HG03039 (cell line): ENCODE measurements around the gene FHOD1.

ENCODE experiments used
- ATAC-seq: cut with Tn5 transposase; IDR thresholded peaks from one replicate; pipeline ENCODE4 v1.9.1; 2021; ENCODE audit warnings: mild to moderate bottlenecking, moderate library complexity; ENCODE audit not compliant: unreplicated experiment

The FHOD1 gene

DNA sequence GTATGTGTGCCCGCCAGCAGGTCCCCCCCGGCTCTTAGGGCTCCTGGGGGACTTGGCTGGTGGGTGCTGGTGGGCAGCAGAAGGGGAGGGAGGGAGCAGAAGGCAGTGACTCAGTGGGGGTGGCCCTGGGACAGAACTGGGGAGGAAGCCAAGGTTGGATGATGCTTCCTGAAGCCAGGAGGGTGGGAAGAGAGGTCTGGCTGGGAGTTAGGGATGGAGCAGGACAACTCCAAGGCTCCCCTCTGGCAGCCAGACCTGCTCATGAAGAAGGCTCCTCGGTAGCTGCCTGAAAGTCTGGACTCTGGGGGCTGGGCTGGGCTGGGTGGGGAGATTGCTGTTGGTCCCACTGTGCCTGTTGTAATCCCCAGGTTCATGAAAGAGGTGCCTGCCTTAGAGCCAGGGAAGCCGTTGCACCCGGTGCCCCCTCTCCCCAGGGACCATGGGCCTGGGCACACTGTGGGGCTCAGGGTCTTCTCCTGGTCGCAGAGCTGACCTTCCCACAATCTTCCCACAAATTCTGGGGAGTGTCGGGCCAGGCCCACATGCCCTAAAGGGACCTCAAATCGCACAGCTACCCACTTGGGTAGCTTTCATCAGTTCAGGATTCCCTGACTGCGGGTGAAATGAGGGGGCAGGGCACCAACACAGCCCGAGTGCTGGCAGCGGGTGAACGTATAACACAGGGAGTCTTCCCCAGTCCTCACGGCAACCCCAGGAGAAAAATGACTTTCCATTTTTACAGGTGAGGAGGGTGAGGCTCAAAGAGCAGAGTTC is 30.9 kb upstream of the FHOD1 start:
- no peak for ATAC-seq

DNA sequence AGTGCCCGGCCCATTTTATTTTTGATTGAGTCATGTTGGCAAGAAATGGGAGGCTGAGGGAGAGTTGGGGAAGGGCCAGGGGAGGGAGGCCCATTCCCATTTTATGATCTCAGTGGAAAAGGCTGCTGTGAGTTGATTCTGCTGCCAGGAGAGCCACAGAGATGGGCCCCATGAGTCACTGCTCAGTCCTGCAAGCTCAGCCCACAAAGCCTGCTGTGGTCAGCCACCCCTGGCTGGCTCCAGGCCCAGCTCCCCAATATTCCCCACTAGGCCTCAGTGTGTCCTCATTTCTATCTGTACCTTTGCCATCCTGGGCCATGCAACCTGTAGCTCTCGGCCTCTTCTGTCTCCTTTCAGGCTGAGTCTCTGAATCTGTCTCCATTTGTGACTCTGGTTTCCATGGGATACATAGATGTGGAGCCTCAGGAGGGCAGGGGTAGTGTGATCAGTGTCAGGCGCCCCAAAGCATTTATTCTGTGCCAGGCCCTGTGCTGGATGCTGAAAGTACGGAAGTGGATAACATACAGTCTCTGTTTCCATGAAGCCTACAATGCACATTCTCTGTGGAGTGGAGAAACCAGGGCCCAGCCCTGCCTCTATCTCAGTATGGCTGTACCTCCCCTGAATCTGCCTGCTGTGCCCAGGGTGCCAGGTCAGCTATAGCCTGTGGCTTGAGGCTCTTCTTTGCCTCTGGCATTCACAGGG is 30.2 kb upstream of the FHOD1 start:
- no peak for ATAC-seq

DNA sequence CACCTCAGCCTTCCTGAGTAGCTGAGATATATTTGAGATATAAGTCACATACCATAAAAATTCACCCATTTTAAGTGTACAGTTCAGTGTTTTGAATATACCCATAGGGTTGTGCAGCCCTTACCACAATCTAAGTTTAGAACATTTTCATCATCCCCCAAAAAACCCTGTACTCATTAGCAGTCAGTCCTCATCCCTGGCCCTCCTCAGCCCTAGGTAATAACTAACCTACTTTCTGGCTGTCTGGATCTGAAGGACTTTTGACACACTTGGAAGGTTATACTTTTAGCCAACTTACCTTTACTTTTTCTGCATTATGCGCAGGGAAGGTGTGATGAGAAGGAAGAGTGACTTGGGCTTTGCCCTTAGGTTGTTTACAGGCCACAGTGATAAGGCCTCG is 28.0 kb upstream of the FHOD1 start:
- no peak for ATAC-seq

DNA sequence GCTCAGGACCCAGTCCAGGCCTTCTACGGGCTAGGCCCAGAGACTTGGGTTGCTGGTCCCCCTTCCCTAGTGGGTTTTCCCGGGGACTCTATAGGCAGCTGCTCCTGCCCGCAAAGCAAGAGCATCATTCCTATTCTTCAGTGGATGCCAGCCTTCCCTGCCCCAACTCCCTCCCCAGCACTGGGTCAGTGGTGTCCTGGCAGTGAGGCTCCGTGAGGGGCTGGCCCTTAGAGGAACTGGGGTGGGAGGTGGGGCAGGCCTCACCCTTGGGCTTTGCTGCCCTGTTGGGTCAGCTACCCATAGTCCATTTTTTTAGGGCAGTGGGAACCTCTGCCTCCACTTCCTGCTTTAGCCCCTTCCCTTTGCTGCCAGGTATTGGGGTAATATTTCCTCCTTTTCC is 24.2 kb upstream of the FHOD1 start:
- no peak for ATAC-seq

DNA sequence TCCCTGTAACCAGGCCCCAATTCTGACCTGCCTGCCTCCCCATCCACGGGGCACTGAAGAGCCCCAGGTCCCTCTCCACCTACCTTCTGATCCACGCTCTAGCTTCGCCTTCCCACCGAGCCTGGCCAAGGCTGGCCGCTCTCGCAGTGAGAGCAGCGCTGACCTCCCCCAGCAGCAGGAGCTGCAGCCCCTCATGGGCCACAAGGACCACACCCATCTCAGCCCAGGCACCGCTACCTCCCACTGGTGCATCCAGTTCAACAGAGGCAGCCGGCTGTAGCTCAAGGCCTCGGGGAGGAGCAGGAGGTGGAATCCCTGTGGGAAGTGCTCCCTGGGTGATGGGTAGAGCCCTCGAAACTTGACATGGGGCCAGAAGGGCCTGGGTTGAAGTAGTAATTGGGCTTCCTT is 23.7 kb upstream of the FHOD1 start:
- ATAC-seq: no peak

DNA sequence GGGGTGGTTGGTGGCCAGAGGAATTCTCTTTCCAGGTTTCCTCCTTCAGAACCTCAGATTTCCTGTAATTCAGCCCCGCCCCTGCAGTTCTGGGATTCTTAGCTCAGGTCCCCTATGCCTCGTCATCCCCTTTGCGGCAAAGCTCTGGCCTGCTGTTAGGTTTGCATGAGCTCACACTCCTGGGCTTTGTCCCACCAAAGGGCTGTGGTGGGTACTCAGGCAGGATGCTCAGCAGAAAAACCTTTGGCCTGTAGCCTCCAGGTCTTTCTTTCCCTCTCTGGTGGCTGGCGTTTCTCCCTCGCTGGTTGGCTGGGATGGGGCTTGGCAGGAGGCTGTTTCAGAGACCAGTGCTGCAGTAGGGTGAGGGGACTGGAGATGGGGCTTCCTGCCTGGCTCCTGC is 22.5 kb upstream of the FHOD1 start:
- ATAC-seq: no peak

DNA sequence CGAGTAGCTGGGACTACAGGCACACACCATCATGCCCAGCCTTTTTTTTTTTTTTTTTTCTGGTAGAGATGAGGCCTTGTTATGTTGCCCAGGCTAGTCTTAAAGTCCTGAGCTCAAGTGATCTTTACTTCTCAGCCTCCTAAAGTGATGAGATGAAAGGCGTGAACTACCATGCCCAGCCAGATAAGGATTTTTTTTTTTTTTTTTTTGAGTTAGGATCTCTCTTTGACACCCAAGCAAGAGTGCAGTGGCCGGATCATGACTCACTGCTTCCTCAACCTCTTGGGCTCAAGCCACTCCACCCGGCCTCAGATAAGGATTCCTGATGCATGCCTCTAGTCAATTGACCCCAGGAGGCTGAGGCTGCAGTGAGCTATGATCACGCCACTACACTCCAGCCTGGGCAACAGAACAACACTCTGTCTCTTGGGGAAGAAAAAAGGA is 20.9 kb upstream of the FHOD1 start:
- no peak for ATAC-seq

DNA sequence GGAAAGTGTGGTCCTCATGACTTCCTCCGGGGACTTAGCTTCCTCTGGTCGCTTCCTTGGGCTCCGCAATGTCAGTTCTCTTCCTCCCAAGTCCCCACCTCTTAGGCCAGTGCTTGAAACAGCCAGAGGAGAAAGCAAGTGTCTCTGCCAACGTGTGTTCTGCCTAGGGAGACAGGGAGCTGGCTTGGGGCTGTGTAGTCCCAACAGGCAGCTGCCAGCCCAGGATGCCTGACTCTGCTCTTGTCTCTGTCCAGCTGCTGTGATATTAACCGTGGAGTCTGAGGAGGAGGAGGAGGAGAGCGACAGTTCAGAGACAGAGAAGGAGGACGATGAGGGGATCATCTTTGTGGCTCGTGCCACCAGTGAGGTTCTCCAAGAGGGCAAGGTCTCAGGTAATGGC is 18.6 kb upstream of the FHOD1 start:
- no peak for ATAC-seq

DNA sequence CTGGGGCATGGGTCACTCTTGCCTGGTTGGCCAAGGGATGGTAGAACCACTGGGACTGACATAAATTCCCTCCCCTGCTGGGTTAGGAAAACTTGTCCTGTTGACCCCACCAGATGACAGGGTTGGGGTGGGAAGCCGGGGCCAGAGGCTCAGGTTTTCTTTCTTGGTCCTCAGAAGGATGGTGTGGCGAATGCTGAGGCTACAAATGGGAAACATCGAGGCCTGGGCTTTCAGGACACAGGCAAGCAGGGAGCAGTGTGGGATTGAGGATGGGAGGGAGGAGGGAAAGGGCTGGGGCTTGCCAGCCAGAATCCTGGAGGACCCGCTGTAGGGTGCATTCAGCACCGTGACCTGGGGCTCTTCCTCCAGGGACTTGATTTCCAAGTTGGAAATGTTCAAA is 17.6 kb upstream of the FHOD1 start:
- no peak for ATAC-seq

DNA sequence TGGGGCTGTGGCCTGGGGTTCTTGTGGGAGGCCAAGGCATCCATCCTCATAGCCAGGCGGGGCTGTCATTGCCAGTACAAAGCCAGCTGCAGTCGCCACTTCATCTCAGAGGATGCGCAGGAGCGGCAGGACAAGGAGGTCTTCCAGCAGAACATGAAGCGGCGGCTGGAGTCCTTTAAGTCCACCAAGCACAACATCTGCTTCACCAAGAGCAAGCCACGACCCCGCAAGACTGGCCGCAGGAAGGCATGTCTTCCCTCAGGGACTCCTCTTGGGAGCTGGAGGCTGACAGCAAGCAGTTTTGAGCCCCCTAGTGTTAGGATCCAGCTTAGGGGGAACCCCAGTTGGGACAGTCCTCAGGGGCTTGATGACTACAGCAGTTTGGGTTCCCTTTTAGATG is 17.0 kb upstream of the FHOD1 start:
- ATAC-seq: no peak

DNA sequence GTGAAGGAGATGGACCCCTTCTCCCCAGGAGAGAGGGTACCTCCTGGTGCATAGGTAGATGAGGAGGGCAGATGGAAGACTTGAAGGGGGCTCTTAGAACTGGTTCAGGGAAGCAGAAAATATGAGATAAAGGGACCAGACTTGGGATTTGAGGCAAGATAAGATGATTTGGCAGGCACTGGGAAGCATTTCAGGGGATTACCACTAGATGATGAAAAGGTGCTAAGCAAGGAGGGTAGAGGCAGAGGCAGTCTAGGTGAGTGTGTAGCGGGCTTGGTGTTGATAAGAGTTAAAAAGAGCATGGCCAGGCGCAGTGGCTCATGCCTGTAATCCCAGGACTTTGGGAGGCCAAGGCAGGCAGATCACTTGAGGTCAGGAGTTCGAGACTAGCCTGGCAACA is 15.9 kb upstream of the FHOD1 start:
- ATAC-seq: no peak

DNA sequence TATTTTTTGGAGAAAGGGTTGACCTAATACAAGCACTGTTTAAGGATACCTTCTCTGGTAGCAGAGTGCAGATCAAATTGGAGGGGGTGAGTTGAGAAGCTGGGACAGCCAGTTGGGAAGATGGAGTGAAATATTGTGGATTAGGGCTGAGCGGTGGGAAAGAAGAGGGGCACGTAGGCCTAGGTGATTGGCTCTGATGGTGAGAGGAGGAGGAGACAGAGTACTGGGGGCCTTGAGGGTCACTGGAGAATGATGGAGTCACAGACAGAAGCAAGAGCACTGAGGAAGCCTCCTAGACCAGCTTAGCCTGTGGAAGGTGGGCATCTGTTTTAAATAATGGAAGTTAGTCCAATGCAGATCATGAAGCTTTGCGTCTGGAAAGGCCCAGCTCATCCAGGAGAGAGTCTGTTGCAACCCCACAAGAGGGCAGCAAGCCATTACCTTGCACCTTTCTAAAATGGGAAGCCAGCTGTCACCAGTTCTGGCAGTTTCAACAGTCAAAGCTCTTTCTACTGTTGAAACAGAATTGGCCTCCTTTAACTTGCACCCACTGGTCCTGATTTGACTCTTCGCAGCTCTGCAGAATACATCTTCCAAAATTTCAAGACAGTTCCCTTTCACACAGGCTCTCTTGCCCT is 13.3 kb upstream of the FHOD1 start:
- ATAC-seq: peak; percentile 52

DNA sequence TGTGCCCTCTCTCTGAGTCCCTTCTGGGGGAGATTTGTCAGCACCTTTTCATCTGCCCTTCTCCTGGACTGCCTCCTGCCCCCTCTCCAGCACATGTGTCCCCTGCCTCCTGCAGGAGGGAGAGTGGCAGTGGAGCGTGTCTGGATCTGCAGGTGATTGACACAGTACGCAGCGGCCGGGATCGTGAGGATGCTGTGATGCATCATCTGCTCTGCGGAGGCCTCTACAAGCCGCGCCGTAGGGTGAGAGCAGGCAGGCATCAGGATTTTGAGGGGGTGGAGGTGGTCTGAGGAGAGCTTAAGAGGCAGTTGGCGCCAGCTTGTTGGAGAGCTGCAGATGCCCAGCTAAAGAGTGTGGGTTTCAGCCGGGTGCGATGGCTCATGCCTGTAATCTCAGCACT is 12.4 kb upstream of the FHOD1 start:
- ATAC-seq: no peak

DNA sequence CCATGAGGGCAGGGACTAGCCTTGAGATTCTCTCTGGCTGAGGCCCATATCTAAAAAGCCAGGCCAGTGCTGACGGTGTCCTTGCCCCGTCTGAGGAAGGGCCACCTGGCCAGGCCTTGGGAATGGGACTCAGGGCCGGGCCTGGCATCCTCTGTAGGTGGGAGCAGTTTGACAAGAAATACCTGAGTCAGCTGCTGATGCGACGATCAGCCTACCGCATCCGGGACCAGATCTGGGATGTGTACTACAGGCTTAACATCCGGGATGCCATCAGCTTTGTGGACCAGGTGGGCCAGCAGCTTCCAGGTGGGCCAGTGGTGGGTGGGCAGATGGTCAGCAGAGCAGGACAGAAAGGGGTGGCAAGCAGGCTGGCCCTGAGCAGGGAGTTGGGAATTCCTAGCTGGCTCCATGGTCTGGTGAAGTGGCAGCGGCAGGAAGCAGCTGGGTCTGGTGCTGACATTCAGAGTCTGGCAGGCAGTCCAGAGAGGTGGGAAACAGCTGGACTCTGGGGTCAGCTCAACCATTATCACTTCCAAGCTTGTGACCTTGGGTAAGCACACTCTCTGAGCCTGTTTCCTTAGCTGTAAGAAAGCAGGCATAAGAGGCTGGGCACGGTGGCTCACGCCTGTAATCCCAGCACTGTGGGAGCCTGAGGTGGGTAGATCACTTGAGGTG is 11.0 kb upstream of the FHOD1 start:
- ATAC-seq: no peak

DNA sequence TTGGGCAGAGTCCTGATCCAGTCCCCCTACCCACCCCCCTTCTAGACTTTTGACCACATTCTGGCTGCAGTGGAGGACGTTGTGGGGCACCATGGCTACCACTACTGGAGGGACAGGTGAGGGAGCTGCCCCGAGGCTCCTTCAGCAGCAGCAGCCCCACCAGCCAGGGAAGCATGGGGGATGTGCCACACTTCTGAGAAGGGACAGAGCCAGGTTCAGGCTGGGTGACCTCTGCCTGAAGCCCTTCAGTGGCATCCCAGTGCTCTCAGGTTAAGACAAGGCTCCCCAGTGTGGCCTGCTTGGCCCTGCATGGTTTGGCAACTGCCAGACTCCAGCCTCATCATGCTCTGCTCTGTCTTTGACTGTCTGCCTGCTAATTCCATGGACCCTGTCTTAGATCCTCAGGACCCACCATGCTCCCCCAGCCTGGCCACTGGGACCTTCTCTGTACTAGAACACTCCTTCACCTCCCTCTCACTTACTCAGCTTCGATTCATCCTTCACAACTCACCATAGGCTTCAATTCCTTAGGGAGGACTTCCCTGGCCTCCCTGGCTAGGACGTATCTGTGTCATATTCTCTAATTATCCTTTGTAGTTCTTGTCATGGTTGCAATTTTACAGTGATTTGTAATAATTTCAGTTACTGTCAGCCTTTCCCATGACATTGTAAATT is 10.3 kb upstream of the FHOD1 start:
- ATAC-seq: no peak

DNA sequence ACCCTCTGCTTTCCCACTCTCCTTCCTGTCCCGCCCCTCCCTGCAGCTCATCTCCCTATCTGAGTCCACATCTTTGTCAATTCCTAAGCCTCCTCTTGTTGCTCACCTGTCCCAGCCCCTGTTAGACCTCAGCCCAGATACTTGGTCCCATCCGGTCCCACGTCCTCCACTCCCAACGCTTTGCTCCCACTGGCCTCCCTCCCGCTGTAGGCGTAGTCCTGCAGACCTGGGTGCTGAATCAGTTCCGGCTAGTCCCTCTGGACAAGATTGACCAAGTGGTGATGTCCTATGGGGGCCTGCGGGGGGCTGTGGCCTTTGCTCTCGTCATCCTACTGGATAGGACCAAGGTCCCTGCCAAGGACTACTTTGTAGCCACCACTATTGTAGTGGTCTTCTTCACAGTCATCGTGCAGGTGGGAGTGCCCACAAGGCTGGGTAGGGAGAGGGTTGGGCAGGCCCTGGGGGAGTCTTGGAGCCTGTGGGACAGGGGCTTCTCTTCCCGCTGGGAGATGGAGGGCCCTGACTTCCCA is 9.5 kb upstream of the FHOD1 start:
- no peak for ATAC-seq

DNA sequence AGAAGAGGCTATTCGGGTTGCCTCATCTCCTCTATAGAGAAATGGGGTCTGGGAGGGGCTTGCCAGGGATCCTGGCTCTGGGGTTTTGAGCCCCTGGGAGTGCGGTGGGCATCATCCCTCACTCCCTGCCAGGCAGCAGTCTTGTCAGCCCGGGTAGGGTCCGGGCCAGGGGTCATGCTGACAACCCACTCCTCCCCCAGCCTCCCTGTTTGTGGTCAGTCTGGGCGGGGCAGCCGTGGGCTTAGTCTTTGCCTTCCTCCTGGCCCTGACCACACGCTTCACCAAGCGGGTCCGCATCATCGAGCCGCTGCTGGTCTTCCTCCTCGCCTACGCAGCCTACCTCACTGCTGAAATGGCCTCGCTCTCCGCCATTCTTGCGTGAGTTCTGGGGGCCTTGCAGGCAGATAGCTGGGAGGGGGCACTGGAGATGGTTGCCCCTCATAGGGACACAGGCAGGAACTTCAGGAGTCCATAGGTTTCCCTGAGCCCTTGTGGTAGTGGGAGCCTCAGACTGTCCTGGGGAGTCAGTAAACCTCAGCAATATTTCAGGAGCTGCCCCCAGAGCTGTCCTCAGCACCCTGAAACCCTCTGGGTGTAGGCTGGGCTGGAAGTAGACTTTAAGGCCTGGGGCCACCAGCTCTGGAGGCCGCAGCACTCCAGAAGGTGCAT is 8.4 kb upstream of the FHOD1 start:
- ATAC-seq: no peak

DNA sequence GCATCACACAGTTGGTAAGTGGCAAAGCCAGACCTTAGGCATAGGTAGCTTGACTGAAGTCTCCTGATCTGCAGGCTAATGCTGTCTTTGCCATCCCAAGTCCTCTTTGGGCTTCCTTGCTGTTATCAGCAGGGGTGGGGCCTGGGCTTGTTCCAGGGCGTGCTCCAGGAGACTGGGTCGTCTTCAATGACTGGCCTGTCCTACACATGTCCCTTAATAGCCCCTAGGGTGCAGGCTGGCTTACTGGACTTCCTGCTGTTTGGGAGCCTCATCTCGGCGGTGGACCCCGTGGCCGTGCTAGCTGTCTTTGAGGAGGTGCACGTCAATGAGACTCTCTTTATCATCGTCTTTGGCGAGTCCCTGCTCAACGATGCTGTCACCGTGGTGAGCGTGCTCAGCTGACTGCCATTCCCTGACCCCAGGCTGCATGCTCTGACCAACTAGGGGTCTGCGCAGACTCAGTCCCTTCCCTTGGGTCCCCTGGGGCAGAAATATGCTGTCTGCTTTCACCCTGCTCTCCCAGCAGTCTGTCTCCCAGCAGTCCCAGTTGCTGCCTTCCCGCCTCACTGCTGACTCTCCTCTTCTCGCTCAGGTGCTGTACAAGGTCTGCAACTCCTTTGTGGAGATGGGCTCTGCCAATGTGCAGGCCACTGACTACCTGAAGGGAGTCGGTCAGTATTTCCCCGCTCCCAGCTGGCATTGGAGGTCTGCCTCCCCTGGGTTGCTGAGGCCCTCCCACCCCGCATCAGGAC is 7.7 kb upstream of the FHOD1 start:
- ATAC-seq: no peak
